Testis (tissue), 2 donors: ENCODE data around the gene PRICKLE4.

Source experiments
- POLR2A ChIP-seq: fragments of 450-650 bp; IDR thresholded peaks from one replicate; pipeline ENCODE4 v1.6.1; 2017; ENCODE audit warnings: antibody characterized with exemption, mild to moderate bottlenecking, moderate library complexity
- TF ChIP-seq, protein P1 (sequence below), 3 experiments: fragments of 450-650 bp in 2 of 3; fragments of 200-600 bp in 1 of 3; sonication (generic) in 1 of 3; IDR thresholded peaks; one replicate each; pipeline ENCODE4 v1.5.1; 2016 to 2019; ENCODE audit warnings: antibody characterized with exemption in 3 of 3, mild to moderate bottlenecking in 2 of 3, moderate library complexity in 1 of 3

DNA sequence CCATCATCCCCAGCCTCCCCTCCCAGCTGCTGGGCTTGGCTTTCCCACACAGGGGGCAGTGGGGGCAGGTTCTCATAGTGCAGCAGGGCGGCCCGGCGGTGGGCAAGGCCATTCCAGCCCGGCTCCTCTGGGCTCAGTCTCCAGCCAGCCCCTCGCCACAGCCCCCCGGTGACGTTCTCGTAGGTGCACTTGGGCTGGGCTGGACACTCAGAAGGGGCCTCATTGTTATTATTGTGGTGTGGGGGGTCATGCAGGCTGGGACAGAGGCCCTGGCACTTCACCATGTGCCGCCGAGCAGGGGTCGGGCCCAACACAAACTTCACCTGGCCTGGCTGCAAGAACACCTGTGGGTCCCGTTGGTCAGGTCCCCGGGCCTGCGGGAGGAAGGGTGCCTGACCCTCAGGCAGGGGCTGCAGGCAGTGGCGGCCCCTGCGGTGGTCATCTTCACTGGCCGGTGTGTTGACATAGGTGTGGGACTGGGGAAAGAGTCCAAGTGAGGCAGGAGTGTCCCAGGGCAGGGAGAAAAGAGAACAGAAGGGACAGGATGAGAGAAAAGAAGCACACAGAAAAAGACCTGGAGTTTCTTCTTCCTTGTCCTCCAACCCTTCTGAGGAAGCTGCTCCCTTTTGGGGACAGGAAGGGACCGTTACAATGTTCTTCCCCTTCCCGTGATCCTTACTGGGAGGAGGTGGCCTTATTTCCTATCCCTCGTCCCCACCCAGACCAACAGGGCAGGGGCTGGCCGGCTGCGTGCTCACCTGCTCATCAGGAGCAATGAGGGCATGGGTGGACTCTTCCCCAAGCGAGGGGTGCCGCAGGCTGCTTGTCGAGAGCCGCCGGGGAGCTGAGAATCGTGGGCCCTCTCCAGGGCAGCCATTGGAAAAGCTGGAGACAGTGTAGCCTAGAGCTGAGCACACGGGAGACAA, 9.3 kb upstream of the PRICKLE4 start:
- TF ChIP-seq, protein P1, sequence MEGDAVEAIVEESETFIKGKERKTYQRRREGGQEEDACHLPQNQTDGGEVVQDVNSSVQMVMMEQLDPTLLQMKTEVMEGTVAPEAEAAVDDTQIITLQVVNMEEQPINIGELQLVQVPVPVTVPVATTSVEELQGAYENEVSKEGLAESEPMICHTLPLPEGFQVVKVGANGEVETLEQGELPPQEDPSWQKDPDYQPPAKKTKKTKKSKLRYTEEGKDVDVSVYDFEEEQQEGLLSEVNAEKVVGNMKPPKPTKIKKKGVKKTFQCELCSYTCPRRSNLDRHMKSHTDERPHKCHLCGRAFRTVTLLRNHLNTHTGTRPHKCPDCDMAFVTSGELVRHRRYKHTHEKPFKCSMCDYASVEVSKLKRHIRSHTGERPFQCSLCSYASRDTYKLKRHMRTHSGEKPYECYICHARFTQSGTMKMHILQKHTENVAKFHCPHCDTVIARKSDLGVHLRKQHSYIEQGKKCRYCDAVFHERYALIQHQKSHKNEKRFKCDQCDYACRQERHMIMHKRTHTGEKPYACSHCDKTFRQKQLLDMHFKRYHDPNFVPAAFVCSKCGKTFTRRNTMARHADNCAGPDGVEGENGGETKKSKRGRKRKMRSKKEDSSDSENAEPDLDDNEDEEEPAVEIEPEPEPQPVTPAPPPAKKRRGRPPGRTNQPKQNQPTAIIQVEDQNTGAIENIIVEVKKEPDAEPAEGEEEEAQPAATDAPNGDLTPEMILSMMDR (IDR thresholded peaks at IDR 0.05), result no peak
- TF ChIP-seq POLR2A, result no peak
